HepG2 (cell line): Measurements from ENCODE around the gene SLC17A9. TPM values are rescaled to one million over a fixed set of nuclear protein-coding genes. Genes with fewer than 3 reads are reported as not detected.
A peak's percentile ranks its signal among the peaks of the same experiment; 100 is the strongest.

ENCODE experiments used
- ARID3A ChIP-seq: IDR thresholded peaks from 2 replicates; pipeline ENCODE4 v1.6.1; 2012; ENCODE audit warnings: low read depth, low read length, improper control_type of control experiment
- ATF1 ChIP-seq: IDR thresholded peaks from 2 replicates; pipeline ENCODE4 v1.6.1; 2016; ENCODE audit warnings: mild to moderate bottlenecking, control low read depth
- BCL6 ChIP-seq: IDR thresholded peaks from 2 replicates; pipeline ENCODE4 v1.6.1; 2016; ENCODE audit warnings: missing genetic modification reagents, missing compliant biosample characterization
- CBX1 ChIP-seq: IDR thresholded peaks from one replicate; pipeline ENCODE4 v1.6.1; 2016; ENCODE audit warnings: antibody characterized with exemption, low read depth
- CCDC6 ChIP-seq: sonication (generic); formaldehyde crosslinking; IDR thresholded peaks from 2 replicates; pipeline ENCODE4 v1.8.1; 2022; ENCODE audit warnings: mild to moderate bottlenecking, missing genetic modification reagents, moderate library complexity
- CREB1 ChIP-seq, 2 experiments: fragments of 450-650 bp in 1 of 2; IDR thresholded peaks; 2 replicates each; pipeline ENCODE4 v1.6.1; 2016 to 2017; ENCODE audit warnings: control low read depth in 1 of 2, mild to moderate bottlenecking in 1 of 2, missing compliant biosample characterization in 1 of 2, missing genetic modification characterization in 1 of 2
- FOXK2 ChIP-seq: fragments of 450-650 bp; IDR thresholded peaks from 2 replicates; pipeline ENCODE4 v1.6.1; 2016
- FOXP1 ChIP-seq, 2 experiments: fragments of 450-650 bp in 1 of 2; IDR thresholded peaks; 2 replicates each; pipeline ENCODE4 v1.6.1; 2017 to 2018; ENCODE audit warnings: antibody characterized with exemption in 1 of 2
- LCORL ChIP-seq, 2 experiments: fragments of 450-650 bp in 1 of 2; sonication (generic) in 1 of 2; formaldehyde crosslinking in 1 of 2; IDR thresholded peaks; 2 replicates each; pipeline versions ENCODE4 v1.5.0 to v1.6.1; 2017 to 2020; ENCODE audit warnings: antibody characterized with exemption in 1 of 2, missing genetic modification reagents in 1 of 2
- MATR3 ChIP-seq: sonication (generic); formaldehyde crosslinking; IDR thresholded peaks from 2 replicates; pipeline ENCODE4 v1.4.0; 2020; ENCODE audit warnings: missing genetic modification reagents
- NFKBIZ ChIP-seq: IDR thresholded peaks from 2 replicates; pipeline ENCODE4 v1.6.1; 2018; ENCODE audit warnings: missing genetic modification reagents, missing compliant biosample characterization
- NR2F1 ChIP-seq, 2 experiments: fragments of 450-650 bp in 1 of 2; formaldehyde crosslinking in 1 of 2; IDR thresholded peaks; 2 replicates each; pipeline versions ENCODE4 v1.5.0 to v1.6.1; 2016 to 2020; ENCODE audit warnings: mild to moderate bottlenecking in 1 of 2, missing compliant biosample characterization in 1 of 2, missing genetic modification reagents in 1 of 2, moderate library complexity in 1 of 2
- POLR2G ChIP-seq: fragments of 200-400 bp; formaldehyde crosslinking; IDR thresholded peaks from 2 replicates; pipeline ENCODE4 v1.6.1; 2018; ENCODE audit warnings: mild to moderate bottlenecking, low read depth, low read length, moderate library complexity
- RFX3 ChIP-seq: IDR thresholded peaks from 2 replicates; pipeline ENCODE4 v1.6.1; 2016; ENCODE audit warnings: missing biosample characterization, missing genetic modification reagents
- TSC22D2 ChIP-seq: sonication (generic); formaldehyde crosslinking; IDR thresholded peaks from 2 replicates; pipeline ENCODE4 v1.5.1; 2020; ENCODE audit warnings: missing genetic modification reagents, mild to moderate bottlenecking, borderline replicate concordance
- ZBTB7A ChIP-seq: sonication (generic); formaldehyde crosslinking; IDR thresholded peaks from 2 replicates; pipeline ENCODE4 v1.8.0; 2022; ENCODE audit warnings: mild to moderate bottlenecking, missing genetic modification reagents
- ZNF143 ChIP-seq: sonication (generic); formaldehyde crosslinking; IDR thresholded peaks from 2 replicates; pipeline ENCODE4 v1.4.0; 2020; ENCODE audit warnings: missing genetic modification reagents
- ZNF18 ChIP-seq: sonication (generic); formaldehyde crosslinking; IDR thresholded peaks from 2 replicates; pipeline ENCODE4 v1.8.0; 2022; ENCODE audit warnings: mild to moderate bottlenecking, missing genetic modification reagents; ENCODE audit not compliant: insufficient replicate concordance
- ZNF234 ChIP-seq: sonication (generic); formaldehyde crosslinking; conservative IDR thresholded peaks from 2 replicates; pipeline ENCODE4 v1.5.1; 2020; ENCODE audit warnings: mild to moderate bottlenecking, missing genetic modification reagents
- ZNF326 ChIP-seq: sonication (generic); formaldehyde crosslinking; IDR thresholded peaks from 2 replicates; pipeline ENCODE4 v1.4.0; 2020; ENCODE audit warnings: missing genetic modification reagents, borderline replicate concordance
- ZNF768 ChIP-seq: sonication (generic); formaldehyde crosslinking; IDR thresholded peaks from 2 replicates; pipeline ENCODE4 v1.4.0; 2020; ENCODE audit warnings: missing genetic modification reagents
- ZNF772 ChIP-seq: sonication (generic); formaldehyde crosslinking; IDR thresholded peaks from 2 replicates; pipeline ENCODE4 v1.5.0; 2020; ENCODE audit warnings: mild to moderate bottlenecking, missing genetic modification reagents
- polyA plus RNA-seq, 8 experiments: library from polyadenylated mRNA; depleted of rRNA in 3 of 8; stranded (reverse) in 7 of 8; unstranded in 1 of 8; fragments of >200 nt; fragmentation: Illumina TruSeq in 4 of 8; extraction: Trizol in 4 of 8; gene quantifications; 2 replicates each; pipeline versions ENCODE4 v1.2.1 to v1.2.3, GENCODE V29; 2011 to 2016; ENCODE audit warnings: low read depth in 4 of 8, missing spikeins in 1 of 8, mixed read lengths in 1 of 8; ENCODE audit not compliant: insufficient read depth in 1 of 8
- total RNA-seq, 5 experiments: library from RNA; depleted of rRNA; stranded (reverse); fragments of >200 nt; fragmentation: Illumina TruSeq; extraction: Trizol; gene quantifications; 2 replicates each; pipeline ENCODE4 v1.2.3, GENCODE V29; 2016; ENCODE audit warnings: low read depth in 1 of 5
- TF ChIP-seq, protein P1 (sequence below): sonication (generic); formaldehyde crosslinking; IDR thresholded peaks from 2 replicates; pipeline ENCODE4 v1.4.0; 2020; ENCODE audit warnings: mild to moderate bottlenecking, missing genetic modification reagents, borderline replicate concordance

Gene SLC17A9
- total and polyA plus RNA-seq, 2 of the 13 experiments (the other 11 are each of a cell fraction or from before 2014, with no cell fraction given): 110 to 191 TPM

GRCh38 chr20:62924442-62925075 lies 27.9 kb upstream of the SLC17A9 start (continued):
- TF ChIP-seq ARID3A: 0 out of 2 replicates have a peak, but pooled peaks have one; percentile 39
- no peak for TF ChIP-seq CBX1
- TF ChIP-seq RFX3: peak; percentile 72
- TF ChIP-seq BCL6 (CRISPR knock-in tag): 0 out of 2 replicates have a peak, but pooled peaks have one; percentile 7
- no peak for TF ChIP-seq ZNF326 (CRISPR knock-in tag)
- TF ChIP-seq LCORL (IDR thresholded peaks at IDR 0.05): no peak
- TF ChIP-seq LCORL (CRISPR knock-in tag; IDR thresholded peaks at IDR 0.05): peak; percentile 13; the same call in 1 of the 2 replicates
- TF ChIP-seq ZNF234: no peak
- no peak; the same call in 1 of the 2 replicates for TF ChIP-seq CCDC6
- TF ChIP-seq FOXK2: peak; percentile 47; the same call in 1 of the 2 replicates
- TF ChIP-seq ZBTB7A (CRISPR knock-in tag): no peak
- no peak for TF ChIP-seq FOXP1 (IDR thresholded peaks at IDR 0.05)
- TF ChIP-seq FOXP1 (CRISPR knock-in tag; IDR thresholded peaks at IDR 0.05): peak; percentile 47
- TF ChIP-seq NR2F1 (CRISPR knock-in tag; IDR thresholded peaks at IDR 0.05): peak in 1 of 2 experiments; percentile 4; a peak in 1 of 4 replicates
- TF ChIP-seq ZNF768 (CRISPR knock-in tag): no peak
- no peak for TF ChIP-seq ZNF18 (CRISPR knock-in tag)
- no peak for TF ChIP-seq ZNF143 (CRISPR knock-in tag)
- TF ChIP-seq ZNF772 (CRISPR knock-in tag): 0 out of 2 replicates have a peak, but pooled peaks have one; percentile 49
- TF ChIP-seq CREB1 (IDR thresholded peaks at IDR 0.05): no peak
- 0 out of 2 replicates have a peak, but pooled peaks have one; percentile 30 for TF ChIP-seq CREB1 (CRISPR knock-in tag; IDR thresholded peaks at IDR 0.05)
- no peak for TF ChIP-seq ATF1
- TF ChIP-seq, protein P1, sequence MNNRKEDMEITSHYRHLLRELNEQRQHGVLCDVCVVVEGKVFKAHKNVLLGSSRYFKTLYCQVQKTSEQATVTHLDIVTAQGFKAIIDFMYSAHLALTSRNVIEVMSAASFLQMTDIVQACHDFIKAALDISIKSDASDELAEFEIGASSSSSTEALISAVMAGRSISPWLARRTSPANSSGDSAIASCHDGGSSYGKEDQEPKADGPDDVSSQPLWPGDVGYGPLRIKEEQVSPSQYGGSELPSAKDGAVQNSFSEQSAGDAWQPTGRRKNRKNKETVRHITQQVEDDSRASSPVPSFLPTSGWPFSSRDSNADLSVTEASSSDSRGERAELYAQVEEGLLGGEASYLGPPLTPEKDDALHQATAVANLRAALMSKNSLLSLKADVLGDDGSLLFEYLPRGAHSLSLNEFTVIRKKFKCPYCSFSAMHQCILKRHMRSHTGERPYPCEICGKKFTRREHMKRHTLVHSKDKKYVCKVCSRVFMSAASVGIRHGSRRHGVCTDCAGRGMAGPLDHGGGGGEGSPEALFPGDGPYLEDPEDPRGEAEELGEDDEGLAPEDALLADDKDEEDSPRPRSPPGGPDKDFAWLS: no peak
- TF ChIP-seq MATR3: no peak
- TF ChIP-seq NFKBIZ (CRISPR knock-in tag): 0 out of 2 replicates have a peak, but pooled peaks have one; percentile 42
- no peak for TF ChIP-seq TSC22D2
- TF ChIP-seq POLR2G: peak; percentile 59
